Activated CD4-positive, CD25-positive, alpha-beta regulatory T cell (primary cell): ENCODE measurements around the gene PMF1.

Experiments used
- DNase-seq, 4 experiments: peaks; one replicate each; lab custom pipeline; 2025; lab: John Stamatoyannopoulos, UW

PMF1 gene

DNA sequence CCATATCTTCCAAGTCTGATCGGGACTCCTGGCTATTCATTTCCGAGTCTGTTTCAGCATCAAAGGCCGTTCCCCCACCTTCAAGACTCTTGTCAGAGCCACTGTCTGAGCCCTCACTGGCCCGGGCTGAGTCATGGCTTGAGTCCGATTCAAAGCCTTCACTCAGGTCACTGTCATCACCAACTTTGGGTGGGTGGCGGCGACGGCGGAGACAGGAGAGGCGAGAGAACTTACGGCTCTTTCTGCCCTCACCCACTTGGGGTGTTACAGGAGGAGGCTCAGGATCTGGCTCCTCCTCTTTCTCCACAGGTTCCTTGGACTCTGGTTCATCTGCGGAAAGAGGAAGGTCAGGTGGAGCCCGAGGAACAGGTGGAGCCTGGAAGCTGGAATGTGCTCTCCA is 53.2 kb downstream of the PMF1 start:
- no peak for DNase-seq

DNA sequence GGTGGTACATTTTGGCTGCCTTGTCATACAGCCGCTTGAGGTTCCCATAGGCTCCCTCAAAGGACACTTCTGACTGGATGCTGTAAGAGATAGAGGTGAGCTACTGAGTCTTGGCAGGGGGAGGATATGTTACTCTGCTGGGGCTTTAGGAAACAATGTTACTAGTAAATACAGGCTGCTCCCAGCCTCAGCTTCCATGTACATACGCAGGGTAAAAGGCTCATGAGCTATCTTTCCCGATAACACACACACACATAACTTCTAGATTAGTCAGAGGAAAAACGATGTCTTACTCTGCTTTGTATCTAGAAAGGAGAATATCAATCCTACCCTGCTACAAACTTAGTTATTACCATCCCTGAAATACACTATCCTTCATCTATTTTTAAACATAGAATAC is 55.5 kb downstream of the PMF1 start:
- no peak for DNase-seq

- no peak for DNase-seq
These were observed 57.5 kb downstream of the PMF1 start for GRCh38 chr1:156270314-156270713.

- DNase-seq, result no peak
These were observed 63.7 kb downstream of the PMF1 start for GRCh38 chr1:156276532-156276931.

- no peak for DNase-seq
These were observed 64.2 kb downstream of the PMF1 start for GRCh38 chr1:156276966-156277381.

DNA sequence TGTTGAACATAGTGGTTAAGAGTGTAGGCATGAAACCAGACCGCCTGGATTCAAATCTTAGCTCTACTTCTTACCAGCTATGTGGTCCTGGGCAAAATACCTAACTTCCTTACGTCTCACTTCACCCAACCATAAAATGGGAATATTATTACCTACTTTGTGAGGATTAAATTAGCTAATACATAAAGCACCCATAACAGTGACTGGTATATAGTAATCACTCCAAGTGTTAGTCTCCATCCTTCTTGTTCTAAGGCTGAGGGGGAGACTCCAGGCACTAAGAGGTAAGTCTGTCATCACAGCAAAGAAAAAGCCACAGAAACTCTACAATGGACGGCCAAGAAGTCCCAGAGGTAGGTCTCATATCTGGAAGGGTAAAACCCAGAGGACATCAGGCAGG is 67.0 kb downstream of the PMF1 start:
- no peak for DNase-seq

DNA sequence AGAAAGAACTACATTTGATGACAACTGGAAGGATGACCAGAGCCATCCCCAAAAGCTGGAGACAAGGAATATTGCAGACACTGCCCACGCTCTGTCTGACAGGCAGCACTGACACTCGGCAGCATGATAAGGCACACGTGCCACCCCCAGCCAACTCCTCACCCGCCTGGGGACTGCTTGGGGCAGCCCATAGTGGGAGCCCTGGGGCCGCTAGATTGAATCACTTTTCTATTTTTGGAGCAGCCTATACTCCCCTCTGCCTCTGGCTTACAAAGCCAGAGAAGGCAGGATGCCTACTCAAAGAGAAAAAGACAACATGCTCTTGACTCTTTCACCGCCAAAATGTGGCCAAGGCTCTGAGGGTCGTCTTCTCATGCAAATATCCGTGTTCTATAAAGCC is 68.5 kb downstream of the PMF1 start:
- DNase-seq, result no peak

DNA sequence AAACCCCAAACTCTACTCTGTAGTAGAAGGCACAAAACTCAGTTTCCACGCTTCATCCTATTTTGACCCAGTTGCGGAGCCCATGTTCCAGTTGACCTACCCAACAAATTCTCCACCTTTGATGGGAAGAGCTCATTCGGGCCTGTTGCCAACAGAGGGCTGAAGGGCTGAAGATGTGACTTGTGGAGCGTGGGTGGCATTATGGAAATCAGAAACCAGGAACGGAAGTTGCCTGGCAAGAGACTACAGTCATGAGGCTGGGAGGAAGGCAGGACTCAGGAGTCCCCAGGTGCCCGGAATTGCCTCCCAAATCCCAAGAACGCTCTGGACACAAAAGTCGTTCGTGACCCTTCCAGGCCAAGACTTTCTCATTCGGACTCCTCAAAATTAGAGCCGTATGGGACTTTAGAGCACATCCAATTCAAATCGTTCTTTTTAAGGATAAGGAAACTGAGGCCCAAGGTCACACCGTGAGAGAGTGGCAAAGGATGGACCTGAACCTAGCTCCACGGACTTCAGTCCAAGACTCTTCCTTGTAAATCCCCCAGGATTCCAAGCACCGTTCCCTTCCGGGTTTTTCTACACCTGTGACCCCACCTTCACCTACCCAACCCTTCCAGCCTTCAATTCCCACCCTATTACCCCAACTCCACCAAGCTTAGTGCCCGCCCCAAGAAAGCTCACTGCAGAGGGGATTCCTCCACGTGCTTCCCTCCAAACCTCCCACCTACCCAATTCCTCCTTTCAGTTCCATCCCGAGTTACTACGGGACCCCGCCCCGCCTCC is 69.1 kb downstream of the PMF1 start:
- DNase-seq, result no peak

DNA sequence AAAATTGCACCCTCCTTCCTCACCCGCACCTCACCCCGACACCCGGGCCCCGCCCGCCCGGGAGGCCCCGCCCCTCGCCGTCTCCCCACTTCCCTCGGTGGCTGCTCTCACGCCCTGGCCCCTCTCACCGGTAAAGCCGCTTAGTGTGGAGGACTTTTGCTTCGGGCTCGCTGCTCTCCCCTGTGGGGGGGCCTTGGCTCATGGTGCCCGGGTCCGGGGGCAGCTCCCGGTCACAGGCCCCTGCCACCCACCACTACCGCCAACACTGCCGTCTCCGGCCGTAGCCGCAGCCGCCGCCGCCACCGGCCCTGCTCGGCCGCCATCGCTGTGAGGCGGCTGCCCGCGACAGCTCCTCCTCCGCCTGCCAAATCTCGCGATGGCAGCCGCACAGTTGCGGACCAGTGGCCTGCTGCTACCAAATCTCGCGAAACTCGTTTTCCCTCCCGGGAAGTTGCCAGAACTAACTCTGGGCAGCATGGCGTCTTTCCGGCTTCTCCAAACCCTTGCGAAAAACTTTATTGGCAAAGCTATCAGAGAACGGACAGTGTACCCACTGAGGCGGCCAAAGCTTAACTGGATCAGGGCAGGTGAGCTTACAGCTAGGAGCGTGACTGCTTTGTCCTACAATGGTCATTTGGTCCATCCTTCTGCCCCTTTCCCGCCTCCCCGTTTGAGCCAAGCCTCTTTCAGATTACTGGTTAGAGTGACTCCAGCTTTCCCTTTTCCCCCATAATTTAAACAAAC is 69.8 kb downstream of the PMF1 start, which contains the start of gene SMG5:
Gene SMG5, minus strand, starts transcription at position 347 of the 744 bp plus-strand sequence. Its CDS starts 145 bp downstream, at position 202.
- DNase-seq, result peak; percentile 81 to 92 (median 88)

DNA sequence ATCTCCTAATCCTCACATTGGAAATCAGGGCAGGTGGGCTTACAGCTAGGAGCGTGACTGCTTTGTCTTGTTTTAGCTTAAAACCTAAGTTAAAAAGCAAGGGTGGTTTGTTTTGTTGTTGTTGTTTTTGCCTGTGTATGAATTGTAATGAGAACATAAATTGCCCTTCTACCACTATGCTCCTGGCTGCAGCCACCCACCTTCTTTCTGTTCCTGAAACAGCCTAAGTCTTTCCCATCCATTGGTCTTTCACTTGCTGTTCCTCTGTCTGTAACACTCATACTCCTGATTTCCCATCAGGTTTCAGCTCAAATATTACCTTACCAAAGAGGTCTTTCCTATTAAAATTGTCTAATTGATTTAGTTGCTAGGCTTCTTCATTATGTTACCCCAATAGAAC is 70.7 kb downstream of the PMF1 start:
- no peak for DNase-seq

- DNase-seq, result no peak
These were observed 71.3 kb downstream of the PMF1 start, which contains the start of gene TMEM79 for GRCh38 chr1:156284112-156284511. TMEM79 (plus strand) TSS chr1:156284325; CDS start chr1:156285227, 902 bp downstream.

- DNase-seq, result no peak
These were observed 72.0 kb downstream of the PMF1 start for GRCh38 chr1:156284757-156285156.

DNA sequence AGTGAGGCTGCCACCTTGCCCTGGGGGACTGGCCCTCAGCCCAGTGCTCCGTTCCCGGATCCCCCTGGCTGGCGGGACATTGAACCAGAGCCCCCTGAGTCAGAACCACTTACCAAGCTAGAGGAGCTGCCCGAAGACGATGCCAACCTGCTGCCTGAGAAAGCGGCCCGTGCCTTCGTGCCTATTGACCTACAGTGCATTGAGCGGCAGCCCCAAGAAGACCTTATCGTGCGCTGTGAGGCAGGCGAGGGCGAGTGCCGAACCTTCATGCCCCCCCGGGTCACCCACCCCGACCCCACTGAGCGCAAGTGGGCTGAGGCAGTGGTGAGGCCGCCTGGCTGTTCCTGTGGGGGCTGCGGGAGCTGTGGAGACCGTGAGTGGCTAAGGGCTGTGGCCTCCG is 72.6 kb downstream of the PMF1 start:
- no peak for DNase-seq

DNA sequence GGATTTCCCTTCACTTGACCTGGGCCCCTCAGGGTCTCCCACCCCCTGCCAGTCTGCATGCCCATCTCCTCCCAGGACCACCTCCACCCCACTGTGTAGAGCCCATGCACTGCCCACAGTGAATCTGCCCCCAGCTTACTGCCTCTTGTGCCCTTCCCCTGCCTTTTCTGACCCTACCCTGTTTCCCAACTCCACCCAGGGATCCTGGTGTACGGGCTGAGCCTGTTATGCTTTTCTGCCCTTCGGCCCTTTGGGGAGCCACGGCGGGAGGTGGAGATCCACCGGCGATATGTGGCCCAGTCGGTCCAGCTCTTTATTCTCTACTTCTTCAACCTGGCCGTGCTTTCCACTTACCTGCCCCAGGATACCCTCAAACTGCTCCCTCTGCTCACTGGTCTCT is 73.3 kb downstream of the PMF1 start:
- no peak for DNase-seq
